Calu3 (cell line): Measurements from ENCODE around the gene SCNN1A. TPM values are rescaled to one million over a fixed set of nuclear protein-coding genes. Genes with fewer than 3 reads are reported as not detected.

Experiments used
- BruUV-seq: library from RNA; stranded (reverse); fragments of 400-500 nt; replicated peaks from 2 replicates; lab custom pipeline; 2021; lab: Mats Ljungman, UMichigan
- CTCF ChIA-PET: fragments of 300-600 bp; sonication (Branson Sonifier 250); formaldehyde crosslinking; loops from one replicate; lab custom pipeline; 2022; ENCODE audit warnings: antibody characterized with exemption; lab: Charles Lee
- DNase-seq: peaks from one replicate; pipeline ENCODE4 v3.0.0; 2022
- H3K27ac Mint-ChIP-seq: one replicate; pipeline ENCODE4 v1.8.0; 2022; ENCODE audit warnings: mixed read lengths; ENCODE audit not compliant: unreplicated experiment
- H3K27me3 Mint-ChIP-seq: one replicate; pipeline ENCODE4 v1.8.0; 2022; ENCODE audit warnings: mixed read lengths; ENCODE audit not compliant: unreplicated experiment
- H3K36me3 Mint-ChIP-seq: one replicate; pipeline ENCODE4 v1.8.0; 2022; ENCODE audit warnings: mild to moderate bottlenecking, moderate library complexity, mixed read lengths; ENCODE audit not compliant: insufficient read depth, unreplicated experiment
- H3K4me1 Mint-ChIP-seq: one replicate; pipeline ENCODE4 v1.8.0; 2022; ENCODE audit warnings: mild to moderate bottlenecking, low read depth, mixed read lengths; ENCODE audit not compliant: unreplicated experiment
- H3K4me3 Mint-ChIP-seq: one replicate; pipeline ENCODE4 v1.8.0; 2022; ENCODE audit warnings: mild to moderate bottlenecking, low read depth, moderate library complexity, mixed read lengths; ENCODE audit not compliant: unreplicated experiment
- H3K9me3 Mint-ChIP-seq: one replicate; pipeline ENCODE4 v1.8.0; 2022; ENCODE audit warnings: low read depth, mixed read lengths; ENCODE audit not compliant: unreplicated experiment
- CTCF ChIP-seq: fragments of 200-600 bp; IDR thresholded peaks from one replicate; pipeline ENCODE4 v1.8.0; 2022; ENCODE audit warnings: antibody characterized with exemption; ENCODE audit not compliant: unreplicated experiment
- intact Hi-C: fragments of 100-400 bp; cut with micrococcal nuclease; formaldehyde crosslinking; loops from one replicate; pipeline ENCODE4 v1.10.0; 2022; ENCODE audit not compliant: unreplicated experiment
- total RNA-seq: library from RNA; stranded (reverse); gene quantifications from 2 replicates; pipeline ENCODE4 v1.2.3, GENCODE V29; 2022

SCNN1A gene
- total RNA-seq, 1 experiment from 2014 or later = 53.5 TPM

- DNase-seq = no peak
- no peaks in the 10 kb centered on the region for H3K9me3 Mint-ChIP-seq
- no TSS peak for BruUV-seq
- H3K4me1 Mint-ChIP-seq = peaks cover 32% of the 10 kb centered on the region
- TF ChIP-seq CTCF = no peak
- no peaks in the 10 kb centered on the region for H3K27me3 Mint-ChIP-seq
- no peak overlapping the region for H3K4me3 Mint-ChIP-seq
- H3K27ac Mint-ChIP-seq = no peak overlapping the region
- CTCF ChIA-PET = interaction anchor here (1.6 to 2.0 kb wide), 3 partner anchors 11 to 20 kb away, joined by 3 to 10 read pairs (median 9); no protein-coding TSS in a partner anchor
- peaks cover 33% of the 10 kb centered on the region for H3K36me3 Mint-ChIP-seq
- intact Hi-C loops = no loop called here
Measured at GRCh38 chr12:6356374-6356820, 19.0 kb downstream of the SCNN1A start.

- BruUV-seq = no TSS peak
- H3K36me3 Mint-ChIP-seq = peaks cover 29% of the 10 kb centered on the region
- no peak overlapping the region for H3K4me3 Mint-ChIP-seq
- H3K9me3 Mint-ChIP-seq = no peaks in the 10 kb centered on the region
- CTCF ChIA-PET = interaction anchor here (0.8 to 2.0 kb wide), 4 partner anchors 10 to 22 kb away, joined by 3 to 10 read pairs (median 6); no protein-coding TSS in a partner anchor
- H3K4me1 Mint-ChIP-seq = peaks cover 29% of the 10 kb centered on the region
- H3K27me3 Mint-ChIP-seq = no peaks in the 10 kb centered on the region
- no peak overlapping the region for H3K27ac Mint-ChIP-seq
- no peak for TF ChIP-seq CTCF
- intact Hi-C loops = no loop called here
- DNase-seq = no peak
Measured at GRCh38 chr12:6355491-6356373, 19.6 kb downstream of the SCNN1A start.

- Mint-ChIP-seq H3K9me3 (no peaks in the 10 kb centered on the region), H3K27me3 (no peaks in the 10 kb centered on the region), H3K4me1 (peaks cover 19% of the 10 kb centered on the region), H3K27ac (no peak overlapping the region), H3K4me3 (no peak overlapping the region), H3K36me3 (peaks cover 21% of the 10 kb centered on the region)
- DNase-seq = no peak
- CTCF ChIA-PET = interaction anchor here (0.8 to 1.7 kb wide), 3 partner anchors 9 to 23 kb away, joined by 3 to 9 read pairs (median 4); no protein-coding TSS in a partner anchor
- BruUV-seq = no TSS peak
- intact Hi-C loops = no loop called here
- no peak for TF ChIP-seq CTCF
Measured at GRCh38 chr12:6354495-6355393, 20.6 kb downstream of the SCNN1A start.
